ENCODE data around the gene HBS1L.

- TF ChIP-seq CTCF (IDR thresholded peaks at IDR 0.05) (no peak), EP300 (IDR thresholded peaks at IDR 0.05) (no peak), POLR2A (IDR thresholded peaks at IDR 0.05) (no peak)
Measured at GRCh38 chr6:134990262-134990661, 64.4 kb downstream of the HBS1L start.

All from ovary (tissue), 3 donors.